ENCODE data around the gene CCM2L. TPM values are rescaled to one million over a fixed set of nuclear protein-coding genes. Genes with fewer than 3 reads are reported as not detected.

CCM2L gene
- total and polyA plus RNA-seq, 2 donors (not counting 3 experiments of a cell fraction or from before 2014, with no cell fraction given): 10.8 to 13.4 TPM

GRCh38 chr20:32036252-32036651, 26.0 kb downstream of the CCM2L start:
- TF ChIP-seq EZH2 (IDR thresholded peaks at IDR 0.05; ENCODE audit: borderline replicate concordance, low read depth, low read length, severe bottlenecking) (no peak), FOS (IDR thresholded peaks at IDR 0.05; ENCODE audit: borderline replicate concordance, insufficient read depth, low read length) (no peak), POLR2AphosphoS5 (IDR thresholded peaks at IDR 0.05; ENCODE audit: insufficient read depth, low read depth, low read length) (no peak), GATA2 (IDR thresholded peaks at IDR 0.05; ENCODE audit: insufficient read depth, insufficient read length, low read depth, low read length) (no peak), CTCF (IDR thresholded peaks at IDR 0.05; ENCODE audit: extremely low read depth in 1 of 2, insufficient read depth in 1 of 2, low read depth in 1 of 2, low read length in 2 of 2) (no peak), MAX (IDR thresholded peaks at IDR 0.05; ENCODE audit: insufficient read depth, insufficient read length) (no peak), JUN (IDR thresholded peaks at IDR 0.05; ENCODE audit: borderline replicate concordance, insufficient read depth, insufficient read length, low read depth) (no peak), POLR2A (IDR thresholded peaks at IDR 0.05; ENCODE audit: low read depth, low read length) (no peak)
- Histone ChIP-seq H2AFZ (ENCODE audit: low read depth, low read length) (no peak overlapping the region), H3K4me2 (ENCODE audit: insufficient read depth, low read length) (no peak overlapping the region), H3K79me2 (ENCODE audit: control insufficient read depth, insufficient read depth, low read length) (no peaks in the 10 kb centered on the region), H3K9ac (replicated peaks; ENCODE audit: extremely low read depth, insufficient read depth, low read length) (no peak overlapping the region), H3K4me1 (ENCODE audit: control insufficient read depth, extremely low read depth, insufficient read depth, low read length) (no peaks in the 10 kb centered on the region), H3K9me3 (replicated peaks; ENCODE audit: control insufficient read depth, insufficient read depth, low read length) (no peaks in the 10 kb centered on the region), H3K27me3 (ENCODE audit: control insufficient read depth in 2 of 2, insufficient read depth in 2 of 2, low read length in 2 of 2) (peaks cover 6 to 16% of the 10 kb centered on the region in 2 experiments), H3K36me3 (ENCODE audit: control insufficient read depth in 2 of 2, extremely low read depth in 1 of 2, insufficient read depth in 2 of 2, low read length in 2 of 2) (no peaks in the 10 kb centered on the region), H3K9me1 (replicated peaks; ENCODE audit: control insufficient read depth, extremely low read depth, insufficient read depth, low read length) (no peaks in the 10 kb centered on the region), H4K20me1 (replicated peaks; ENCODE audit: control insufficient read depth, extremely low read depth, insufficient read depth, low read length) (no peaks in the 10 kb centered on the region), H3K4me3 (replicated peaks in 1 of 3; ENCODE audit: insufficient read depth in 1 of 3, low read depth in 1 of 3, low read length in 3 of 3) (no peak overlapping the region), H3K27ac (ENCODE audit: insufficient read depth, low read depth, low read length) (no peak overlapping the region)
- POLR2A ChIA-PET: no interaction called here
- no peak for DNase-seq (ENCODE audit: low read depth, low spot score)
- intact Hi-C loops (cut with micrococcal nuclease): no loop called here
- BruUV-seq (replicated peaks): no TSS peak
- CTCF ChIA-PET: interaction anchor here (1.2 to 10.3 kb wide), 6 partner anchors 55 to 616 kb away, joined by 3 to 243 read pairs (median 6); partner anchors contain the start of gene PDRG1
- no peak for FAIRE-seq
- dilution Hi-C loops (cut with MboI; ENCODE audit: extremely low pct_ligation_motif_present, low sequenced_read_pairs): no loop called here

All from endothelial cell of umbilical vein (primary cell).